GM18505 (cell line): ENCODE measurements around the gene GTF2E1.
"Not testable (repeated sequence)": the region's sequence is repeated elsewhere in the genome, so short reads cannot be mapped to it uniquely, and the experiment has no call there.

Experiments
- ATAC-seq: cut with Tn5 transposase; IDR thresholded peaks from one replicate; pipeline ENCODE4 v1.9.1; 2021; ENCODE audit not compliant: unreplicated experiment
- POLR2A ChIP-seq: IDR thresholded peaks from 4 replicates; pipeline ENCODE4 v1.6.1; 2011; ENCODE audit warnings: borderline replicate concordance; ENCODE audit not compliant: insufficient read depth, insufficient read length; ENCODE audit errors: extremely low read depth

The GTF2E1 gene

DNA sequence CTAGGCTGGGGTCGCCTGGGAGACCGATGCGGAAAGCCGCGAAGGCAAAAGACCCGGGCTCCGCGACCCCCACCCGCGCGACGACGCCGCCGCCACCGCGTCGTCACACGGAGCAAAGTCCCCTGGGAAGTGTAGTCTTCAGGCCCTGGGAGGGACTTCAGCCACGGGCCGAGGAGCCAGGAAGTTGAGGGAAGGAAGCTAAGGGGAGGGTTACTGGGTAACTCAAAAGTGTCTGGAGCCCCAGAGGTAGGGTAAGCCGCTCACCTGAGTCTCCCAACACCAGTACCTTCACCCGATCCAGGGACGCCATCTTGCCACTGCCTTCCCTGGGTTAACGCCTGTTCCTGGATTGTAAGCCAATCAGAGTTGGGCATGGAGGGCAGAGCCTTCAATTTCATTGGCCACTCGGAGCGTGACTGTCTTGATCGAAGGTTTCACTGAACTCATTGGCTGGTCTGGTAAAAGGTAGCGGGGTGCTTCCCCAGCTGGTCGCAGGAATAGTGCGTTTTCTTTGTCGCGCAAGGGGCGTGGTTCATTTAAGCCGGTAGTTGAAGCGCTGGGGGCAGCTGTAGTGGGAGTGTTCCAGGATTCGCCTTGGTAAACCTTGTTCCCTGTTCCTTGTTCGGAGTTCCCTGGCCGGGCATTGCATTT lies at the start of gene GTF2E1, which contains the start of gene RABL3:
GTF2E1 (plus strand) TSS at position 547 of the 651 bp plus-strand sequence. CDS start 7,809 bp downstream, outside the sequence.
RABL3 (minus strand) TSS at position 319 of the 651 bp plus-strand sequence; CDS start at position 310, 9 bp downstream.
- peak; percentile 89 for TF ChIP-seq POLR2A
- ATAC-seq, result peak; percentile 98

- TF ChIP-seq POLR2A, result no peak
- no peak for ATAC-seq
Measured at GRCh38 chr3:120693439-120694171, 48.9 kb upstream of the GTF2E1 start.

- TF ChIP-seq POLR2A, result no peak
- no peak for ATAC-seq
Measured at GRCh38 chr3:120699333-120699732, 43.2 kb upstream of the GTF2E1 start.

- TF ChIP-seq POLR2A, result no peak
- no peak for ATAC-seq
Measured at GRCh38 chr3:120705884-120706582, 36.5 kb upstream of the GTF2E1 start.

- ATAC-seq, result no peak
- no peak for TF ChIP-seq POLR2A
Measured at GRCh38 chr3:120706950-120707349, 35.6 kb upstream of the GTF2E1 start.

GRCh38 chr3:120708408-120708807 lies 34.1 kb upstream of the GTF2E1 start:
- peak; percentile 67 for ATAC-seq

DNA sequence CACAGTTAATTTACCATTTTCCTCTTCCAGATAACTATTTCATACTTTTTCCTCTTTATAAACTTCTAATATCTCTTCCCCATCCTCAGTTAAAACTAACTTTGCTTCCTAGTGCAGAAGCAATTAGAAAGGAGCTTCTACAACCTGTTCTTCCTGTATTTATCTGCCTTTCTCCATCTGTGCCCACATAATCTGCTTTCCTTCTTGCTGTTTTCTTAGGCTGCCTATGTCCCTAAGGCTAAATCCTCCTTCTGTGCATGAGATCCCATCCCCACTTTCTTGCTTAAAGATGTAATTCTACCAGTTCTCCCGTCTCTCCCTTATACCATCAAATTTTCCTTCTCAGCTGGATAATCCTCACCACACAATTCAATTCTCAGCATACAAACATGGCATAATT lies 32.2 kb upstream of the GTF2E1 start:
- ATAC-seq, result no peak
- TF ChIP-seq POLR2A, result no peak

More at GRCh38 chr3:120708408-120708807, 34.1 kb upstream of the GTF2E1 start:
- no peak for TF ChIP-seq POLR2A

GRCh38 chr3:120713262-120713661 lies 29.3 kb upstream of the GTF2E1 start:
- no peak for ATAC-seq
- TF ChIP-seq POLR2A, result no peak

DNA sequence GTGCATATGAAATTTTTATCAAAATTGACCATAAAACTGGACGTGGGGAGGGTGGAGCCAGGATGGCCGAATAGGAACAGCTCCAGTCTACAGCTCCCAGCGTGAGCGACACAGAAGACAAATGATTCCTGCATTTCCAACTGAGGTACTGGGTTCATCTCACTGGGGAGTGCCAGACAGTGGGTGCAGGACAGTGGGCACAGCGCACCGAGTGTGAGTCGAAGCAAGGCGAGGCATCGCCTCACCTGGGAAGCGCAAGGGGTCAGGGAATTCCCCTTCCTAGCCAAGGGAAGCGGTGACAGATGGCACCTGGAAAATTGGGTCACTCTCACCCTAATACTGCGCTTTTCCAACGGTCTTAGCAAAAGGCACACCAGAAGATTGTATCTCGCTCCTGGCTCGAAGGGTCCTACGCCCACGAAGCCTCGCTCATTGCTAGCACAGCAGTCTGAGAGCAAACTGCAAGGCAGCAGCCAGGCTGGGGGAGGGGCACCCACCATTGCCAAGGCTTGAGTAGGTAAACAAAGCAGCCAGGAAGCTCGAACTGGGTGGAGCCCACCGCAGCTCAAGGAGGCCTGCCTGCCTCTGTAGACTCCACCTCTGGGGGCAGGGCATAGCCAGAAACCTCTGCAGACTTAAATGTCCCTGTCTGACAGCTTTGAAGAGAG lies 23.2 kb upstream of the GTF2E1 start:
- not testable (repeated sequence) for ATAC-seq

- no peak for TF ChIP-seq POLR2A
Measured at GRCh38 chr3:120726791-120727190, 15.8 kb upstream of the GTF2E1 start.

DNA sequence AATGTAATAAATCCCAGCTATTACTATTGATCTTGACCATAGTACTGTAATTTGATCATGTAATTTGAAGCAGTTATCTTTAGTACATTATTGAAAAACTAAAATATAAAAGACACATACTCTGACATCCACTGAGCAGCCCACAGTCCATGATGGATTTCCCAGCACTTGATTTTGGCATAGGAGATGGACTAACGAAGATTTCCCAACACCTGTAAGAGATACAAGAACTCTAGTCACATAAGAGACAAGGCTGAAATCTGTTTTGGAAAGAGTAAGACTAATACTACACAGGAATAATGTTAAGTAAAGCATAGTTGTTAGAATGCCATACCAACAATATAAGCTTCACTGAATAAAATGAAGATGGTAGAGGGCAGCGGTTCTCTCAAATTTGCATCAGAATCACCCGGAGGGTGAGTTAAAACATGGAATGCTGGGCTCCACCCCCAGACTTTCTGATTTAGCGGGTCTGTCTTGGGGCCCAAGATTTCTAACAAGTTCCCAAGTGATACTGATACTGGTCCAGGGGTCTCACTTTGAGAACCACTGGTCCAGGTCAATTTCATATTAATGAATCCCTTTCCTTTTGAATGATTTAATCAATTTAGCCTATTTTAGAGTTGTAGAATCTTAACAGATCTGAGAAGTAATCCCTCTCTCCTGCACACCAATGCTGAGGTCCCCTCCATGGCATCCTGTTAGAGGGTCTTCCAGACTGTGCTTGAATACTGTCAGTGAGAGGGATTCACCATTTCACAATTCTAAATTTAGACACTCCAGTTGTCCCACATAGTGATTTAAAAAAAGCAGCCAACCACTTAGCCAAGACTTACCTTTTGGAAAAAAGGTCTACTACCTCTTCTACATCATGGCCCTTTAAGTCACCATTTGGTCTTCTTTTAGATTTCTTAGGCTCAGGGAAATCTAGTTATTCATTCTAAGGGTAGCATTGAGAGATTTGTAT lies 11.7 kb upstream of the GTF2E1 start:
- no peak for ATAC-seq

More at GRCh38 chr3:120726791-120727190, 15.8 kb upstream of the GTF2E1 start:
- no peak for ATAC-seq

GRCh38 chr3:120738006-120738405 lies 4.5 kb upstream of the GTF2E1 start:
- ATAC-seq, result not testable (repeated sequence)

More for the DNA sequence above, 11.7 kb upstream of the GTF2E1 start:
- TF ChIP-seq POLR2A, result no peak
